ENCODE results near the gene RSU1.

The RSU1 gene

DNA sequence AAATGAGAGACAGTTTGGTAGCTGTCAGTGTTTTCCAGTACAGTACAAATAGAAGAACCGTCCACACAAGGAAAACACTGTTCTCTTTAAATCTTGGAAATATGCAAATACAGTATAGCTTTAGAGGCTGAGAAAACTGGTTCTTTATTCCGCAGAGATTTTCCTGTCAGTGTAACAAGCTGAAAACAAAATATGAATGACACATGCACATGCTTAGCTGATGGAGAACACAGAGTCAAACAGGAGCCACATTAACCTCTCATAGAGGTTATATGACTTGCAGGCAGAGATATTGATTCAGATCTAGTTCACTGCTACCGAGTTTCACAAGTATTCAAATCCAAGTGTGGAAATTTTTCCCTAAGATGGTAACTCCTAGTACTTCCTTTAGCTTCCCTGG is 160.3 kb downstream of the RSU1 start:
- TF ChIP-seq CTCF (conservative IDR thresholded peaks at IDR 0.05): no peak
- no peak for TF ChIP-seq ZFX (IDR thresholded peaks at IDR 0.05)
- no peak overlapping the region for H3K27ac ChIP-seq

- no peak for TF ChIP-seq ZFX (IDR thresholded peaks at IDR 0.05)
- TF ChIP-seq CTCF (conservative IDR thresholded peaks at IDR 0.05): no peak
- no peak overlapping the region for H3K27ac ChIP-seq
Observed at GRCh38 chr10:16653224-16653623, 164.0 kb downstream of the RSU1 start.

DNA sequence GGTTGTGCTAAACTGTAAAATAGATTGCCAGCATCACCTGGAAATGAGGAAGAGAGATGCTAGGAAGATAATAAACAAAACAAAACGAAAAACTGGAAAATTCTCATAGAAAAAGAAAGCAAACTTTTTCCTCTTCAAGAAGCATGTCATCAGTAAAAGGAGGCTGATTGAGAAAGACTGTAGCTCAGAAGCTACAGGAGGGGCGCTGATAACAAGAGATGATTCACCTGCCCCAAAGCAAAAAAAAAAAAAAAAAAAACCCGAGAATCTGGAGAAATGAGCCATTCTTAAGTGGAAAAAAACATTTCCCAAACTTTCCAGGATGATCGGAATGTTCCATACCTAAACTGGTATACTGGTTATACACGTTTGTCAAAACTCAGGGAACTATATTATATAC is 165.1 kb downstream of the RSU1 start:
- TF ChIP-seq ZFX (IDR thresholded peaks at IDR 0.05) (no peak), CTCF (conservative IDR thresholded peaks at IDR 0.05) (no peak)
- no peak overlapping the region for H3K27ac ChIP-seq

DNA sequence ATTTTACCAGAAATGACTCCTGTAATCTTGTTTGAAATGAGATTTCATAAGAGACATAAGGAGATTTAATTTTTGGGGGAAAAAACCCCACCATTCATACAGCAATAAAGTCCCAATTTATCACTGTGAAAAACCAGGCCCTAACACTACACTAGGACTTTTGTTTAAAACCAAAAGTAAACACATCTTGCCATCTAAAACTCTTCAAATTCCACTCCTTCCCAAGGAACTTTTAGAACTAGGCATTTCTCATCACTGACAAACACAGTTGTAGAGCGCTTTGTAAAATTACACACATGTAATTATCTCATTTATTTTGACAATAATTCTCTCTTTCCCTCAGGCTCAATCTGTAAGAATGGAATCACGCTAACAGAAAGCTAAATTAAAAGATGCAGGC is 167.5 kb downstream of the RSU1 start:
- TF ChIP-seq CTCF (conservative IDR thresholded peaks at IDR 0.05): no peak
- TF ChIP-seq ZFX (IDR thresholded peaks at IDR 0.05): no peak
- no peak overlapping the region for H3K27ac ChIP-seq

GRCh38 chr10:16648366-16648765 is 168.9 kb downstream of the RSU1 start:
- TF ChIP-seq ZFX (IDR thresholded peaks at IDR 0.05) (no peak), CTCF (conservative IDR thresholded peaks at IDR 0.05) (no peak)
- H3K27ac ChIP-seq: no peak overlapping the region

- no peak for TF ChIP-seq ZFX (IDR thresholded peaks at IDR 0.05)
- TF ChIP-seq CTCF (conservative IDR thresholded peaks at IDR 0.05): no peak
- H3K27ac ChIP-seq: no peak overlapping the region
Observed at GRCh38 chr10:16646181-16647059, 170.8 kb downstream of the RSU1 start.

- TF ChIP-seq ZFX (IDR thresholded peaks at IDR 0.05) (no peak), CTCF (conservative IDR thresholded peaks at IDR 0.05) (no peak)
- H3K27ac ChIP-seq: no peak overlapping the region
Observed at GRCh38 chr10:16644146-16644545, 173.1 kb downstream of the RSU1 start.

Data from C4-2B (cell line).